Common myeloid progenitor, CD34-positive (primary cell): ENCODE results near the gene KCNC1.

Experiments used
- CTCF ChIA-PET: fragments of 350-600 bp; sonication (Branson Sonifier 250); formaldehyde crosslinking; loops from one replicate; lab custom pipeline; 2021; ENCODE audit warnings: antibody characterized with exemption; lab: Charles Lee
- POLR2A ChIA-PET: fragments of 350-600 bp; sonication (Branson Sonifier 250); formaldehyde crosslinking; loops from one replicate; lab custom pipeline; 2021; ENCODE audit warnings: antibody characterized with exemption; lab: Charles Lee
- DNase-seq, 3 donors: peaks; one replicate each; pipeline versions ENCODE4 v3.0.0 to v3.0.0-alpha.2; 2013
- H3K27ac ChIP-seq, 2 experiments: 1 replicate in 1 of 2; 2 replicates in 1 of 2; pipeline ENCODE4 v1.7.0; 2013; ENCODE audit warnings: inconsistent platforms in 2 of 2, low read length in 2 of 2, mild to moderate bottlenecking in 2 of 2, low read depth in 1 of 2, moderate library complexity in 1 of 2; ENCODE audit not compliant: severe bottlenecking in 2 of 2, insufficient read depth in 1 of 2, poor library complexity in 1 of 2
- H3K27me3 ChIP-seq, 5 experiments: replicated peaks in 2 of 5; 1 replicate in 3 of 5; 2 replicates in 2 of 5; pipeline versions ENCODE4 v1.6.1 to v1.7.0; 2013; ENCODE audit warnings: low read length in 4 of 5, mild to moderate bottlenecking in 2 of 5, moderate library complexity in 2 of 5, inconsistent platforms in 1 of 5; ENCODE audit not compliant: insufficient read depth in 5 of 5, control insufficient read depth in 4 of 5
- H3K36me3 ChIP-seq, 4 experiments: 1 replicate in 2 of 4; 2 replicates in 2 of 4; pipeline versions ENCODE4 v1.6.1 to v1.7.0; 2013; ENCODE audit warnings: low read length in 3 of 4, control low read depth in 1 of 4, mild to moderate bottlenecking in 1 of 4; ENCODE audit not compliant: control insufficient read depth in 4 of 4, insufficient read depth in 4 of 4
- H3K4me1 ChIP-seq, 4 experiments: 1 replicate in 3 of 4; 2 replicates in 1 of 4; pipeline versions ENCODE4 v1.6.1 to v1.7.1; 2013; ENCODE audit warnings: low read length in 3 of 4, mild to moderate bottlenecking in 3 of 4, control low read depth in 1 of 4, inconsistent platforms in 1 of 4, moderate library complexity in 1 of 4; ENCODE audit not compliant: control insufficient read depth in 4 of 4, insufficient read depth in 4 of 4; ENCODE audit errors: control extremely low read depth in 1 of 4
- H3K4me3 ChIP-seq, 7 experiments: 1 replicate in 4 of 7; 2 replicates in 3 of 7; pipeline versions ENCODE4 v1.5.1 to v1.7.0; 2013; ENCODE audit warnings: mild to moderate bottlenecking in 7 of 7, low read length in 6 of 7, moderate library complexity in 6 of 7, inconsistent platforms in 2 of 7, low read depth in 2 of 7, control low read depth in 1 of 7; ENCODE audit not compliant: insufficient read depth in 4 of 7, control insufficient read depth in 1 of 7; ENCODE audit errors: extremely low read depth in 1 of 7
- H3K9me3 ChIP-seq, 5 experiments: 1 replicate in 4 of 5; 2 replicates in 1 of 5; pipeline versions ENCODE4 v1.6.1 to v1.7.1; 2013; ENCODE audit warnings: low read length in 4 of 5, mild to moderate bottlenecking in 2 of 5, inconsistent platforms in 1 of 5, low read depth in 1 of 5, moderate library complexity in 1 of 5; ENCODE audit not compliant: control insufficient read depth in 4 of 5, insufficient read depth in 2 of 5; ENCODE audit errors: control extremely low read depth in 1 of 5
- WGBS: methylation state at CpG from one replicate; pipeline ENCODE4 v1.1.5; 2013; ENCODE audit not compliant: insufficient coverage; 5-methylcytosine and 5-hydroxymethylcytosine counted together

The KCNC1 gene

DNA sequence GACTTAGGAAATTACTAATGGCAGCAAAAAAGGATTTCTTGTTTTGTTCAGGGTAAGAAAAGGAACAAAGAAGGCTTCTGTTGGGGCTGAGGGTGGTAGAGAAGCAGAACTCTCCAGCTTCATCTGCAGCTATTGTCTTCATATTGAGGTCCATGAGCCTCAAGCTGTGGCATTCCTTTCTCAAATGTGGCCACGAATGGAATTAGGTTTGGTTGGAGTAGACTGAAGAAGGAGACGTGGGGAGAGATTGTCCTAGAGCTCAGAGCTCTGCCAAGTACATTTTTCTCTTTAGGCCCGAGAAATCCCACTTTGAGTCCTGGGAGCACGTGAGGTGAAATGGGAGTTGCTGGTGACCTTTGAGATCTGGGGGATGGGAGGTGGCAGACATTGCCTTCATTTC lies 41.0 kb upstream of the KCNC1 start:
- Histone ChIP-seq H3K9me3 (peaks cover 0 to 2% (median 0%) of the 10 kb centered on the region in 5 experiments), H3K36me3 (no peaks in the 10 kb centered on the region), H3K4me3 (no peak overlapping the region), H3K27ac (no peak overlapping the region), H3K27me3 (peaks cover 12 to 89% (median 23%) of the 10 kb centered on the region in 5 experiments), H3K4me1 (peaks cover 0 to 2% (median 0%) of the 10 kb centered on the region in 4 experiments)
- POLR2A ChIA-PET: no interaction called here
- CTCF ChIA-PET: interaction anchor here (0.7 kb wide), 1 partner anchor 15 kb away, joined by 3 read pairs; no protein-coding TSS in a partner anchor
- WGBS: 87% methylated on average over 3 of the region's 4 CpGs
- DNase-seq: no peak

DNA sequence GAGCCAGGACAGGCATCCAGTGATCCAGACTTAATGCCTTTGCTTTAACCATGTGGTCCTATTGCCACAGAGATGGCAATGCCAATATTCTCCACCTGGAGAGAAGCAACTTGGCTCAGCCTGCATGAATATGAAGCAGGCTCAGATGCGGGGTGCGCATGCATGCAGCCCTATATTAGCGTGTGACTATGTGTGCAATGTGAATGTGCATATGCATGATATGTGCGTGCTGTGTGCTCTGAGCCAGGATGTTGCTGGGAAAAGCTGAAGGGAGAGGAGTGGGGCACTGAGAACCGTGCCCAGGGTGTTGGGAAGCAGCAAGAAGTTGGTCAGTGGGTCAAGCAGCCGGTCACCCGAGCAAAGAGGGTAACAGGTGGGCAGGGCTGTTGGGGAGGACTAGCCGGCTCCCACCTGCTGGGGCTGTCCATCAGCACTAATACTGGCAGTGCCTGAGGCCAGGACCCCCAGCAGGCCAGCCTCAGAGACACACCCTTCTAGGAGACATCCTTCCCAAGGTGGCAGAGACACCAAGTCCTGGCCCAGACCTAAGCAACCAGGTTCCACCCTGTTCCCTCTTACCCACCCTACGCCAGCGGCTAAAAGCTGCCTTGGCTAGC lies 40.0 kb upstream of the KCNC1 start:
- no peak for DNase-seq
- POLR2A ChIA-PET: no interaction called here
- Histone ChIP-seq H3K36me3 (no peaks in the 10 kb centered on the region), H3K4me3 (no peak overlapping the region), H3K4me1 (peaks cover 0 to 2% (median 0%) of the 10 kb centered on the region in 4 experiments), H3K27ac (no peak overlapping the region), H3K27me3 (peaks cover 12 to 84% (median 24%) of the 10 kb centered on the region in 5 experiments), H3K9me3 (peaks cover 0 to 2% (median 0%) of the 10 kb centered on the region in 5 experiments)
- 92% methylated on average over 9 of the region's 10 CpGs for WGBS
- CTCF ChIA-PET: no interaction called here

DNA sequence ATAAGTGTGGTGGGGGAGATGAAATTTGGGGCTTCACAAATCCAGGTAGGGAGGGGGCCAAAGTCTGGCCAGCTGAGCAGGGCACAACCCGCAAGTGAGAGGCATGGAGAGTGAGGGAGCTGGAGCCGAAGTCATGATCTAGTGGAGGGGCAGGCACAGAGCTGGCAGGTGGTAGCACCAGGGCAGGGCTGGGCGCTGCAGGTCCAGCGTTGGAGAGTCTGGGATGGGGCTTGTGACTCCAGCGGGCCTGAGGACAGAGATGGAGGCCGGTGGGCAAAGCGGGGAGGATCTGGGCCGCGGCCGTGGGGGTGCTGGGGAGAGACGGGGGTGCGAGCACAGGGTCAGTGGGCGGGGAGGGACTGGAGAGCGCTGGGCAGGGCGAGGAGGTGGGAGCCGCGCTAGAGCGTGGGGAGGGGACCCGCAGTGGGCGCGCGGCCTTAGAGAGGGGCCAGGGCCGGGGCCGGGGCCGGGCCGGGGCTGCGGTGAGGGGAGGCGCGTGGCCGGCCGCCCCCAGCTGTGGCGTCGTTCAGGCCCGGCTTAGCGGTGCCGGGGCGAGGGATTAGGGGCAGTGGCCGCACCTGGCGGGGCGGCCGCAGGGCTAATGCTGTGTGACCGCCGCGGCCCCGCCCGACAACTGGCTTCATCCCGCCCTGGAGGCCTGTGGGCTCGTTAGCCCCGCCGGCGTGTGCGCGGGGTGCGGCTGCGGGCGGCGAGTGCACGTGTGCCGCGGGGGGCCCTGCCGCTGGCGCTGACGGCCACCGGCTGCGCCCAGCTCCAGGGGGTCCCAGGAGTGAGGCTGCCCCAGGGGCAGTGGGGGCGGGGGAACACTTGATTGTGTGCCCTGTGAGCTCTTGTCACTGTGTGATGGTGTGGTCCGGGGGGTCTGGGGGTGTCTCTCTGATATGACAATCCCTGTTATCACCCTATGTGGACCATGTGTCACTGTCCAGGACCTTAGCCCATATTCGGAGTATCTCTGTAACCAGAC lies 38.8 kb upstream of the KCNC1 start:
- Histone ChIP-seq H3K4me3 (no peak overlapping the region), H3K36me3 (no peaks in the 10 kb centered on the region), H3K4me1 (peaks cover 0 to 2% (median 0%) of the 10 kb centered on the region in 4 experiments), H3K27ac (no peak overlapping the region), H3K9me3 (peaks cover 0 to 2% (median 0%) of the 10 kb centered on the region in 5 experiments), H3K27me3 (peaks cover 9 to 76% (median 24%) of the 10 kb centered on the region in 5 experiments)
- no peak for DNase-seq
- POLR2A ChIA-PET: no interaction called here
- CTCF ChIA-PET: no interaction called here
- WGBS: 10% methylated on average over 48 of the region's 68 CpGs

DNA sequence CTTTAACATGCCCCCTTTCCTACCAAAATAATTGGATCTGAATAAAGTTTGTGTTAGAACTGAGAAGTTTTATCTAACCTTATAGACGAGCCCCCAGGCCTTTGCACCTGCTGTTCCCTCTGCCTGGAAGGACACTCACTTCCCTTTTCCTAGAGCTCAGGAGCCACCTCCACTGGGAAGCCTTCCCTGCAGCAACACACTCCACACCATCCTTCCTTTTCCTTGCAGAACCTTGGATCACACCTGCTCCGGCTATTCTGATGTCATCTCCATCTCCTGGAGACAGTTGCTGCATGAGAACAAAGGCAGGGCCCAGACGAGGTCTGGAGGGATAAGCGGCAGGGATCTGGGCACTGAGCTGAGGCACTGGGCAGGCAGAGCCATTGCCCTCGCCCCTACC lies 37.8 kb upstream of the KCNC1 start:
- ChIA-PET CTCF (no interaction called here), POLR2A (no interaction called here)
- WGBS: 88% methylated on average over 5 of the region's 5 CpGs

DNA sequence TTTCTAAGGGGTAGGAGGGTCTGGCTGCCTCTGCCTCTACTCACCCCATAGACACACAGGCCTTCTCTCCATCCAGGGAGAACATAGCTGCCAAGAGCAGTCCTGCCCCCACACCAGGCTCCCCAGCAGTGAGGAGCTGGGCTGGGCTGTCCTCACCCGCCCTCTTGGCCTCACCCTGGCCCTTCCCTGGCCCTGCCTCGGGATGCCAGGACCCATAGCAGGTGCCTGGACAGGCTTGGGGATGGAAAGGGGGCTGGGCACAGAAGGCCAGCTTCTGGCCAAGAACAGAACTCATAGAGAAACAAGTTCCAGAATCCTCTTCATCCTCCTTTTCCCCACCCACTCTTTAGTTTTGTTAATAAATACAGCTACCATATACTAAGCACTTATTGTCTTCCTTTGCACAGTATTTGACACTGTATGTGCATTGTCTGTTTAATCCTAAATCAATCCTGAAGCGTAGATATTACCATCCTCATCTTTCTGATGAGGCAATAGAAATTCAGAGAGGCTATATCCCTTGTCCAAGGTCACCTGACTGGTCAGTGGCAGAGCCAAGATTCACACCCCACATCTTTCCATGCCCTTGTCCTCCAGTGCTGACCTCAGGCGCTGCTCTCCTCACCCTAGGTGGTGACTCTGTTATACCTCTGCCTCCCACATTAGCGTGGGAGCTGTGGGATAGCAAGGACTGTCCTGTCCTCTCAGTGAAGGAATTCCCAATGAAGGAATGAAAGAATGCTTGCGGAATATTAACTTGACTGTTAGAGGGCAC lies 37.2 kb upstream of the KCNC1 start:
- H3K9me3 ChIP-seq: peaks cover 0 to 2% (median 0%) of the 10 kb centered on the region in 5 experiments
- ChIA-PET CTCF (no interaction called here), POLR2A (no interaction called here)
- no peak overlapping the region for H3K4me3 ChIP-seq
- no peaks in the 10 kb centered on the region for H3K36me3 ChIP-seq
- H3K27ac ChIP-seq: no peak overlapping the region
- H3K4me1 ChIP-seq: peaks cover 0 to 2% (median 0%) of the 10 kb centered on the region in 4 experiments
- 71% methylated on average over 5 of the region's 6 CpGs for WGBS
- no peak for DNase-seq
- peaks cover 9 to 64% (median 24%) of the 10 kb centered on the region in 5 experiments for H3K27me3 ChIP-seq

More for the DNA sequence above, 37.8 kb upstream of the KCNC1 start:
- Histone ChIP-seq H3K36me3 (no peaks in the 10 kb centered on the region), H3K27ac (no peak overlapping the region), H3K4me3 (no peak overlapping the region), H3K27me3 (peaks cover 9 to 70% (median 24%) of the 10 kb centered on the region in 5 experiments), H3K9me3 (peaks cover 0 to 2% (median 0%) of the 10 kb centered on the region in 5 experiments), H3K4me1 (peaks cover 0 to 2% (median 0%) of the 10 kb centered on the region in 4 experiments)
- no peak for DNase-seq

DNA sequence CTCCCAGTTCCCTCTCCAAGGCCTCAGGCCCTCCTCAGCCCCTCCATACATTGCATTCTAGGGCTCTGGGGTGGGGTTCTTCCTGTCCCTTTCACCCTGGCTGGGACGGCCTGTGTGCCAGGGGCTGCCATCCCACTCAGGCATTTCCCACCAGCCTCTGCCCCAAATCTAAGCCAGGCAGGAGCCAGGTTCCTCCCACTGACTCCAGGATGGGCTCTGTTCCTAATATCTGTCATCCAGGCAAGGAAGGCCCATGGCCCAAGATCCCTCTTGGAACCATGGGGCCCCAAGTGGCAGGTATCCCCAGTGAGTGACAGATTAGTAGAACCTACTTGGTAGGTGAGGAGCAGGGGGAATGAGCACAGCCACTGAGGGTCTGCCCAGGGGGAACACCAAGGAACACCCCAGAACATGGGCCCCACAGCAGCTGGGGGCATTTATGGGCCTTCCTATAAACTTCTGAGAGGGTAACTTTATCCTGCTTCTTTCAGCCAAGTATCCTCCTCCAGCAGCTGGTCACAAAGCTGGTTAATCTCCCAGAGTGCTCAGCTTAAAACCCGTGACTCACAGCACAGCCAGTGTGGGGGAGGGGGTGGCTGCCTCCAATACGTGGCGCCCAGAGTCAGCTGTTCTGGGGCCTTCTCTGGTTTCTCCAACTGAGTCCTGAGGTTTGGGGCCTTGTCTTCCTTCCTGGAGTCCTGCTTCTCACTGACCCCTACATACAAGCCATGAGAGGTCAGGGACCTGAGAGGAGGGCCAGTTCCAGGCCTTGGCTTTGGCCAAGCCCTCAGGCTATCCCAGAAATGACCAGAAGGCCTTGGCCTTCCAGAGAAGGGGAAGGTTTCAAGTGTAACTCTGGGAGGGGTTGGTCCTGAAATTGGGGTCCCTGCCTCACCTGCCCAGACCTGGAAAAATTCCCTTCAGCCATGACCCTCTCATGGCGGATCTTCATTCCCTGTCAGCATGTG lies 35.1 kb upstream of the KCNC1 start:
- ChIA-PET CTCF (no interaction called here), POLR2A (no interaction called here)
- Histone ChIP-seq H3K36me3 (no peaks in the 10 kb centered on the region), H3K27me3 (peaks cover 6 to 46% (median 15%) of the 10 kb centered on the region in 5 experiments), H3K4me1 (peaks cover 0 to 2% (median 0%) of the 10 kb centered on the region in 4 experiments), H3K4me3 (no peak overlapping the region), H3K27ac (no peak overlapping the region), H3K9me3 (peaks cover 0 to 8% (median 3%) of the 10 kb centered on the region in 5 experiments)
- no peak for DNase-seq
- 100% methylated on average over 4 of the region's 5 CpGs for WGBS
